ELR (cell line): ENCODE data around the gene KIAA1755.

Experiments used
- DNase-seq: peaks from one replicate; pipeline ENCODE4 v3.0.0-alpha.2; 2015; ENCODE audit warnings: low read depth

The KIAA1755 gene

DNA sequence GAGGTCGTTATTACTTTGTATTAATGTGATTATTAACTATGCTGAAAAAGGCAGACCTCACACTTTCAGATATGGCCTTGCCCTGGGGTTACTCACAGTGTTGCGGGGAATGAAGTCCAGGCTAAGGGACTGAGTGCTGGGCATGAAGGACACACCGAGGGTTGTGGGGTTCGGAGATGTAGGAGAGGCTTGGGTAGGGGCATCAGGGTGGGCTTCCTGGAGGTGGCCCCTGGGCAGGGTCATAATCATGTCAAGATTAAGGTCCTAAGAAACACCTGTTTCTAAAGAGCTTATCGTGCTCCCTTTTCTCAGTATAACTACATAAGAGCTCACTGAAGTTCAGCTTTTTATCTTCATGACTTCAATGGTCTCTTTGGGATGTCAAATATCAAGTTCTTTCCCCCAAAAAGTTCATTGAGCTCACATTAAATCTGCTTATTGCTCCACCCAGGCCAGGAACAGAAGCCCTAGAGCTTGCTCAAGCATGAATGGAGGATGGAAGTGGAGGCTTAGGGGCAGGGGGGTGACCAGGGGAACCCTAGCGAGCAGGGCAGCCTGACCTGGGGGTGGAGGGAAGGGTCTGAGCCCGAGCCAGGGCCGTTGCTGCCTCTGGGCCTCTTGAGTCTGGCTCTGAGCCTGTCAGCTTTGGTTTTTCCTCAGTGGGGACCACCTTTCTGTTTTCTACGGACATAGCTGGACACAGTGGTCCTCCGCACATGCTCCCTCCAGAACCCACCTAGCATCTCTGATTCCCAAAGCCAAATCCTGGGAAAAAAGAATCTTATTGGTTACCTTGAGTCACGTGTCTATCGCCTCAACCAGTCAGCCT, 58.2 kb downstream of the KIAA1755 start:
- DNase-seq = no peak

DNA sequence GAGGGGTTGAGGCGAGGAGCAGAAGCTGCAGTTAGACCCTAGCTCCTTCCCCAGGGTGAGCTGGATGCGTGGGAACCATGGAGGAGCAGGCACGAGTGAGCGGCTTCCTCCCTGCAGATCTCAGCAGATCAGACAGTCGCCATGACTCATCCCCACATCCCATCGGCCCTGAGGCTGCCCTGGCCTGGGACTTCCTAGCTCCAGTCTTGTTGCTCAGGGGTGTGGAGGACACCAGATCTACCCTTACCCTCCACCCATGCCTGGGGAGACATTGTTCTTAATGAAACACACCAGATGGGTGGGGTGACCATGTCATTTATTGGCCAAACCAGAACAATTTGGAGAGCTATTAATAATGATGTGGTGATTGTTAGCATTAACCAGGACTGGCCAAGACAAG, 59.2 kb downstream of the KIAA1755 start:
- DNase-seq = peak; percentile 96

DNA sequence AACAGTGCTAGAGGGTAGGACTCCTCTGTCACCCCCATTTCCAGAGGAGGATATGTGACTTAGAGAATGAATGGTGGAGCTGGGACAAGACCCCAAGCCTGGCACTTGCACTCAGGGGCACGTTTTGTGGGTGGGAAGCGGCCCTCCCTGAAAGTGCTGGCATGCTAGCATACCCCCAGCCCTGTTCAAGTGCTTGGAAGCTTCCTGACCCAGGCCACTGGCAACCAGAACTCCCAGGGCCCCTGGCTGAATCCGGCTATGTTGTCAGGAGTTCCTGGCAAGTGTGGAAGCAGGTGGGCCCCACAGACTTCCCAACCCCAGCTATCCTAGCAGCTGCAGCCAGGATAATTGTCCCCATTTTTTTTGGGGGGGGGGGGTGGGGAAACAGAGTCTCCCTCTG, 59.9 kb downstream of the KIAA1755 start:
- DNase-seq = no peak

DNA sequence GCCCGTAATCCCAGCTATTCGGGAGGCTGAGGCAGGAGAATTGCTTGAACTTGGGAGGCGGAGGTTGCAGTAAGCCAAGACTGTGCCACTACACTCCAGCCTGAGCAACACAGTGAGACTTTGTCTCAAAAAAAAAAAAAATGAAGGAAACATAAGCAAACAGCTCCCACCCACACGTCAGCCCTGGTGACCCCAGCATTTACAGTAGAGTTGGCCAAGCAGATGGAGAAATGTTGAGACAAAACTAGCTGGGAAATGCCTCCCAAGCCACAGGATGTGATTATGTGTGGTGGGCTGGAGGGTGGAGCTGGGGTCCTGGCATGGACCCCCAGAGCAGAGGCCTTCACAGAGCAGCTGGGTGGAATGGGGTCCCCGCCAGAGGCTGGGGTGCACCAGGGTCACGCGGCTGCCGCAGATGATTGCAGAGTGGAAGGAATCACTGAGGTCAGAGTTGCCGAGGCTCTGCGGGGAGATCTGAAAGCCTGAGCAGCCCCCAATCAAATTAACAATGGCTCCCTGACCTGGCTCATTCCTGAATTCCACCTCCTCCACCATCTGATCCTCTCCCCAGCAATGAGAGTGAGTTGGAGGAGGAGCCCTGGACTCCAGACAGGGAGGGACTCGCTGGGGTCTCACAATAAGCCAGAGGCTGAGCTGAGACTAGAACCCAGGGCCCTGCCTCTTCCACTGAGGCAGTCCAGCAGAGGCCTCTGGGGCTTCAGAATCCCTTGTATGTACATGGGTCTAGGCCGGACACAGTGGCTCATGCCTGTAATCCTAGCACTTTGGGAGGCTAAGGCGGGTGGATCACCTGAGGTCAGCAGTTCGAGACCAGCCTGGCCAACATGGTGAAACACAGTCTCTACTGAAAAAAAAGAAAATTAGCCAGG, 60.8 kb downstream of the KIAA1755 start:
- no peak for DNase-seq

DNA sequence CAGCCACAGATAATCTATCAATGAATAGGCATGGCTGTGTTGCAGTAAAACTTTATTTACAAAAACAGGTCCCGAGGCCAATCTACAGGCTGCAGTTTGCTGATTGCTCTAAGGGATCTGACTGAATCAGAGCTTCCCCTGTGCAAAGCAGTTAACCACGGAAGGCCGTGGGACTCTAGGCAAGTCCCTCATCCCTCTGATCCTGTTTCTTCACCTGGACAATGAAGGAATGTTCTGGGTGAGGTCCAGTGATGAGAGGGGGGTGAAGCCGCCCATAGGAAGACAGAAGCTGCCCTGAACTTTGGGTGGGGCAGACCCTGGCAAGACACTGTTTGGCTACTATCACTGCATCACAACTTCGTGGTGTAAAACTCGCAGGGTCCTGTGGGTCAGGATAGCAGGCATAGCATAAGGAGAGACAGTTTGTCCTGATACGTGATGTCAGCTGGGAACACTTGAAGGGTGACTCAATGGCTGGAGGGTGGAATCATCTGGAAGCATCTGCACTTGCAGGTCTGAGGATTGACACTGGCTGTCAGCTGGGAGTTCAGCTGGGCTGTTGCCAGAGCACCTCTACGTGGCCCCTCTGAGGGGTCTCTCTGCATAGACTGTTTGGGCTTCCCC, 62.2 kb downstream of the KIAA1755 start:
- DNase-seq = peak; percentile 67

DNA sequence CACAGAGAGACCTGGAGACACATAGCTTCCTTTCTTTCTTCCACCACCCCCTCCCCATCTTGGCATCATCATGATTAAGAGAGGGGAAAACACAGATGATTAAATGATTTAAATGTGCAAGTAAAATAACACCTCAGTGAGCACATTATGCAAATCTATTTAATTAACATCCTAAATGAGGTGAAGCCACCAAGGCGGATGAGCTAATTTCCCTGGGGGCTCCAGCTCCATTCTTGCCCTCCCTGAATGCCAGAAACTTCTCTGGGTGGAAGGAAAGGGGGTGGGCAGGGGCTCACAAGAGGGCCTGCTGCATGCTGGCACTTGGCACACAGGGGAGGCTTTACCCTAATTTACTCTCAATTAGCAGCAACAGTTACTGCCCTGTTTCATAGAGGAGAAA, 62.9 kb downstream of the KIAA1755 start:
- DNase-seq = no peak

DNA sequence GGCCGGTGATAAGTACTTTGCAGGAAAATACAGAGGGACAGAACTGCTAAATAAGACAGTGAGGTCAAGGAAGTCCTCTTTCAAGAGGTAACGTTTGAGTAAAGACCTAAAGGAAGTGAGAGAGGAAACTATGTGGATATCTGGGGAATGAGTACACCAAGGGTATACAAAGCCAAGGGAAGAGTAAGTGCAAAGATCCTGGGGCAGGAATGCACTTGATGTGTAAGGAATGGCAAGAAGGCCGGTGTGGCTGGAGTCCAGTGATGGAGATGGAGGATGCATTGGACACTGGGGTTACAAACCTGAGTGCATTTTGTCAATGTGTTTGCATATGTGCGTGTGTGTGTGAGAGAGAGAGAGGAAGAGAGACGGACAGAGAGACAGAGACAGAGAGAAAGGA, 63.3 kb downstream of the KIAA1755 start:
- DNase-seq = no peak

DNA sequence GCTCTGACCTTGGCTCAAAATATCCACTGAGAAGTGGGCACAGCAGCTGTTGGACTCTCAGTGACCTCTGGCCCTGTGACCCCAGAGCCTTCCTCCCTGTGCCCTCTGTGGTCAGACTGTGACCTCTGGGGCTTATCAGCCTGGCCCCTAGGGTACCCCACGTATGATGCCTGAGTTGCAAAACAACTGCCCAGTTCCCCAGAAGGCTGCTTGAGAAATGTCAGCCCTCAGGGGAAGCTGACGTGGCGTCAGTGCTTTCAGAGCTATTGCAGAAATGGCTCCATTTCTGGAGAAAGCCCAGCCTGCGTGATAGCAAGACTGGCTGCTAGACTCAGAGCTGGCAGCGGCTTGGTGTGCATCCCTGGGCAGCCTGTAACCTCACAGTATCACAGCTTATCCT, 63.9 kb downstream of the KIAA1755 start:
- DNase-seq = peak; percentile 93

DNA sequence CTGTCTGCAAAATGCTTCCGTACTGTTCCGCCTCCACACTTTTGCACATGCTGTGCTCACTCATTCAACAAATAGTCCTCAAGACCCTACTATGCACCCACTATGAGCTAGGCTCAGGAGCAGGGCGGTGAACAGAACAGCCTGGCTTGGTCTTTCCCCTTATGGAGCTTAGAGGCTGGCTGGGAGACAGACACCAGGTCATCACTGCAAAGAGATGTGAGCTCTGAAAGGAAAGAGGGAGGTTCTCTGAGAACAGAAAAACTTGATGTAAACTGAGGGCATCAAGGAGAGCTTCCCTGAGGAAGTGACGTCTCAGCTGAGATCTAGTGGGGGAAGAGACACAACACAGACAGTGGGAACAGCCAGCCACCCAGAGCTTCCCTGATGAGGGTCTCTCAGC, 64.5 kb downstream of the KIAA1755 start:
- no peak for DNase-seq

DNA sequence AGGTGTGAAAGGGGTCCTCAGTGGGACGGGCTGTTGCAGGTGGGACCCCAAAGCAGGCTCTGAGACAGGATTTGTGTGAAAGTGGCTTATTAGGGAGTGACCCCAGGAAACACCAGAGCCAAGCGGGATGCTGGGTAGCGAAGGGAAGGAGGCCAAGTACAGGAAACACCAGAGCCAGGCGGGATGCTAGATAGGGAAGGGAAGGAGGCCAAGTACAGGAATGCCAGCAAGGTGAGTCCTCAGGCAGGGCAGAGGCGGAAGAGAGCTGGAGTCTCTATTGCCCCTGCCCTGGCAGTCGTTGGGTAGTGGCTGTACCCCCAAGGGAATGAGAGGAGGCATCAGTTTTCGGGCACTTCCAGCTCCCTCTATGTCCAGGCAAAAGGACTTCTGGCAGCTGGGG, 65.0 kb downstream of the KIAA1755 start:
- no peak for DNase-seq

DNA sequence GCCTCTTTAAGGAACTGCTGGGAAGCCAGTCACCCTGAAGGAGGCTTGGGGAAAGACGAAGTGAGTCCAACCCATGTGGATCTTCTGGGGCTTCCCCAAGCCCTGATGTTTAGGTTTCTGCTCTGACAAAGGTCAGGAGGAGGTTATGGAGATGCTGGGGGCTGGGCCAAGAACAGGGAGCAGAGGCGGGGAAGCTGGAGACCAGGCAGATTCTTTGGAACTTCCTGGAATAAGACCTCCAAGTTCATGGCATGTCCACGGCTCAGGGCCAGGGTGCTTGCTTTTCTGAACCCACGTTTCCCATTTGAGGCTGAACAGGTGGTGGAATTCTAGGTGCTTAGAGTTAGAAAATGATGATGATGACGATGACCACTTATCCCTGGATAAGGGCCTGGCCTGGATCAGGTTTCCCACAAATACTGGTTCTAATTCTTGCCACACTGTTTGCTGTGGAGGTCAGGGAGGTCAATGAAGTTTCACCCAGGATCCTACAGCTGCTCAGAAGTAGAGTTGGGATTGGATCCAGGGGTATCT, 65.5 kb downstream of the KIAA1755 start:
- no peak for DNase-seq

DNA sequence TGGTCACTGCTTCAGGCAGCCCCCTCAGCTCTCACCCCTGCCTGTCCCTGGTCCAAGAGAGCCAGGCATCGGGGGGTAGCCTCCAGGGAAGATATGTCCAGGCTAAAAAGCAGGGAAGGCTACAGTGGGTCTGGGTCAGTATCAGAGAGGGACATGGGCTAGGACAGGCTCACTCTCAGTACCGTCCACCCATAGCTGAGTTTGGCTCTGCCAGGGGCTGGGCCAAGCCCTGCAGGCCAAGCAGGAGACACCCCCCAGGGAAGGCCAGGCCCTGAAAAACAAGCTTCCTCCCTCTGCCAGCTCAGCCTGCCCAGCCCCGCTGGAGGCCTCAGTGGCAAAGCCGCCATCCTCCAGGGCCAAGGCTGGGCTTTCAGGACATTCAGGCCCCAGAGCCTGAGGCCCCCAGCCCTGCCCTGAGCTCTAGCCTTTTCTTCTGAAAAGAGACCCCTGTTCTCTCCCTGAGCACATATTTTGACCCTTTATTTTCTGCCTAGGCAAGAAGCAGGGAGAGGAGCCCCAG, 66.9 kb downstream of the KIAA1755 start:
- DNase-seq = no peak

DNA sequence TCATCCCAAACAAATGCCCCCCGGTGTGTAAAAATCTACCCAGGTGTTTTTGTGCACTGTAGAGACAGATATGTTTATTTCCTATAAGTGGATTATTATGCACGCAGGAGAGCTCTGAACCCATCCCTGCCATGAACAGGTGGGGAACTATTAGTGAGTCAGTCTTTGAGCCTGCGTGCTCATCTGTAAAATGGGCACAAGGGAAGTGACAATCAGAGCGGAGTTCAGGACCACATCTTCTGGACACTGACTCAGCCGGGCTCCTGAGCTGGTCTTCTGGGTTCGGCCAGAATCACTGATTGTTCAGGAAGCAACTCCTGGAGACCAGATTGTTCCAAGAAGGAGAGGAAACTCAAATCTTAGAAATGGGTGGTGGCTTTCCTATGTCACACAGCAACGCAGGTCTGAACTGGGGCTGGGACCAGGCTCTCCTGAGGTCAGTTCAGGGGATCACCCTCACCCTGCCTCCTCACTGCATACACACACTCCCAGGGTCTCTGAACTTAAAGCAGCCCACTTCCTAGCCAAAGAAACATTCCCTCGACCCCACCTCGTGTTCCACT, 68.1 kb downstream of the KIAA1755 start:
- no peak for DNase-seq

DNA sequence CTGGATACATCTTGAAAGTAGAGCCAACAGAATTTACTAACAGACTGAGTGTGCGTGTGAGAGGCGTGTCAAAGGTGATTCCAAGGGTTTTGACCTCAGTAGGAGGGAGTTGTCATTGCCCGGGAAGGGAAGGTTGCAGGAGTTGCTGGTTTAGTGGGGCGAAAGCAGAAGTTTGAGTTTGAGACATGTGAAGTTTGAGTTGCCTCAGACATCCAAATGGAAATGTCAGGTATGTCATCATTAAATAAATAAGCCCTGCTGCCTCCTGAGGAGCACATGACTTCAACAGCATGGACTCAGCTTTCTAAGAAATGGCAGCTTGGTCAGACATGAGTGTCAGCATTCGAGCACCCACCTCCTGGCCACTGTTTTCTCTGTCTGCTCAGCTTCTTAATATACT, 68.9 kb downstream of the KIAA1755 start:
- DNase-seq = no peak

DNA sequence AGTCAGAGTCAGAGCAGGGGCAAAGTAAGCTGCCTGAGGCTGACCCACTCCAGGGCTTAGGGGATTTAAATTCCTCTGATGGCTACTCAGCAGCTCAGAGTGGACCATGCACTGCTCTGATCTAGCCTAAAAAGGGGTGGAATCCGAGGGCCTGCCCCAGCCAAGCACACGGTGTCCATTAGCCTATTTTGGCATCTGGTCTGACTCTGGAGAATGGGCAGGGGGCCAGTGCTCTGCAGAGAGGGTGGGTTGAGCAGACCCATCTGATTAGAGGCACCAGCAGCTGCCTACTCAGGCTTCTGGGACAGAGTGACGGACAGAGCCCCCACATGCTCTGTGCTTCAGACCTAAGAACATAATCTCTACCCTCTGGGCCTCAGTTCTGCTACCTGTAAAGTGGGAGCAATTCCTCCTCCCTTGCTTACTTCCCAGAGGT, 69.6 kb downstream of the KIAA1755 start:
- no peak for DNase-seq

DNA sequence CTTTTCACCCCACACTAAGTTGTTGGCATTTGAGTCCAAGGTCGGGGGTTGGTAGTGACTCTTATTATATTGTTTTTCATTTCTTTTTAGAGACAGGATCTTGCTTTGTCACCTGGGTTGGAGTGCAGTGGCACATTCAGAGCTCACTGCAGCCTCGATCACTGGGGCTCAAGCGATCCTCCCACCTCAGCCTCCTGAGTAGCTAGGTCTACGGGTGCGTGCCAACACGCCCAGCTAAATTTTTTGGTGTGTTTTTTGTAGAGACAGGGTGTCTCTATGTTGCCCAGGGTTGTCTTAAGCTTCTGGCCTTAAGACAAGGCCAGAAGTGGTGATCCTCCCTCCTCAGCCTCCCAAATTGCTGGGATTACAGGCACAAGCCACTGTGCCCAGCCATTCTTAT, 70.4 kb downstream of the KIAA1755 start:
- no peak for DNase-seq

DNA sequence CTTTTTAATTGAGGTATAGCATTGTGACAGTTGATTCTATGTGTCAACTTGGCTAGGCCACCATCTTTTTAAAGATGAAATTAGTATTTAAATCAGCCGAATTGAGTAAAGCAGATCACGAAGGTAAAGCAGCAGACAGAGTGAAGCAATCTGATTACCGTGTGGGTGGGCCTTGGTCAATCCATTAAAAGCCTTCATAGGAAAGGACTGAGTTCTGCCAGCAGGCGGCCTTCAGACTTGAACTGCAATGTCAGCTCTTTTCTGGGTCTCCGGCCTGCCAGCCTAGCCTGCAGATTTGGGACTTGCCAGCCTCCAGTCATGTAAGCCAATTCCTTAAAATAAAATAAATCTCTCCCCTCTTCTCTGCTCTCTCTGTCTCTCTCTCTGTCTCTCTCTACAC, 73.0 kb downstream of the KIAA1755 start:
- DNase-seq = peak; percentile 77

DNA sequence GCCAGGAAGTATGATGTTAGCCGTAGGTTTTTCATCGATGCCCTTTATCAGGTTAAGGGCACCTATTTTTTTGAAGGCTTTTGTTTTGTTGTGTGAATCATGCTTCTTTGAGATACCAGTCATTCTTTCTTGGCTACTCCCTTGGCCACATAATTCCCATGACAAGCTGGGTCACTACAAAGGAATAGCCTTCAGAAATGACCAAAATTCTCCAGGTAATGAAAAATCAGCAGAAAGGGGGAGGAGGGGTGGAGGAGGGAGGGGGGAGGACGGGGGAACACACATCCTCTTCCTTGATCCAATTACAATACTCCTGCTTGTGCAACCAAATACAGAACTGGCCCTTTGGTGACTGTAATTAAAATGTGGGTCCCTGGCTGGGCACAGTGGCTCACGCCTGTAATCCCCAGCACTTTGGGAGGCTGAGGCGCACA, 73.7 kb downstream of the KIAA1755 start:
- DNase-seq = peak; percentile 93

DNA sequence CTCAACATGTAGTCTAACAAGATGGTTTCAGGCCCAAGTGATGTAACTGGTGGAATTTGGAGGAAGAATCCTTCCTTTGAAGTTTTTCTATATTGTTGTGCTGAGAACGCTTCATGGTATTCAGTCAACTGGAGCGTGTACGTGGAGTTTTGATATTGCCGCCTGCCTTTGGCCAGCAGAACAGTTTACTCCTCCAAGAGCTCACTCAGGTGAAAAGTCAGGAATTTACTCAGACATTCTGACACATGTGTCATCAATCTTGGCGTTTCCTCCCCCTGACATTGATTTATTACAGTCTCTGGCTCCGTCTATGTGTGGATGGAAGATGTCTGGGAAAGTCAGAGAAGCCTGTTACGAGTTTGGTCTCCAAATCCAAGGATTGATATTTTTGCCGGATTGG, 76.4 kb downstream of the KIAA1755 start:
- DNase-seq = no peak

DNA sequence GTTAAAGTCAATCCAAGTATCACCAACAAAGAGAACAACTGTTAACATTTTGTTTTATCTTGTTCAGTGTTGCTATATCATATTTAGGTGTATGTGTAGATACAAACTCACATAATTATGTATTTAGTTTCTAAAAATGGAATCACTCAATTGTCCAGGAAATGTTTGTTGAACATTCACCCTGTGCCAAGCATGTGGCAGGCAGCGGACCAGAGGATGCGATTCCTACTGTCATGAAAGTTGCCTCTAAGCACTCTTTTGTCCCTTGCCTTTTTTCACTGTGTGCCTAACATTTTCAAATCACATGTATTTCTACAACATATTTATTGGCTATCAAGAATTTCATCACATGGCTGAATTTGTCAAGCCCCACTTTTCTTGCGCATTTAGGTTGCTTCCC, 78.6 kb downstream of the KIAA1755 start:
- DNase-seq = no peak

DNA sequence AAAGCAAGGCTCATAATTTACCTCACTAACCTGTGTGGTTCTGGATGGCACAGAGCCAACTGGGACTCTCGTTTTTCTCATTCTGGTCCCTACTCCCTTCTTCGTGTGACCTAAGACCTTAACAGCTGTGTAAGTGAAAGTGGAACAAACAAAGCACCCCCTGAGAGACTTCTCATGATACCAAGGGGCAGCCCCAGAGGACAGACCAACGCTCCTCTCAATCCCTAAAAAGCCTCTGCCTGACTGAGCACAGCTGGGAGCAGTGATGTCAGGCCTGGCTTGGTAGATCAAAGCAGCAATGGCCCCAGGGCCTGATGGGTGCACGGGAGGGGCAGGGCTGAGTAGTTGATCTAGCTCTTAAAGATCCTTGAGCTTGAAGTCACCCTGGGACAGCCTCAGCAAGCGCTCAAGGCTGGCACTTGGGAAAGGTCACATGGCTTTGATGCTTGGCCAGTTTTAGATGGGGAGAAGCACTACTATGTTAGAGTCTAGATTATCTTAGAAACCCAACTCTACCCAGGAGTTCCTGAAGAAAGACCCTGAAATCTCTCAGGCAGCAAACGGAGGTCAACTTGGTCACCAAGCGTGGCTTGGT, 79.2 kb downstream of the KIAA1755 start:
- DNase-seq = peak; percentile 41
